HG02642 (cell line): ENCODE data around the gene MYLK4.

Experiments used
- ATAC-seq: cut with Tn5 transposase; IDR thresholded peaks from one replicate; pipeline ENCODE4 v1.9.1; 2021; ENCODE audit warnings: mild to moderate bottlenecking; ENCODE audit not compliant: unreplicated experiment, poor library complexity

MYLK4 gene

DNA sequence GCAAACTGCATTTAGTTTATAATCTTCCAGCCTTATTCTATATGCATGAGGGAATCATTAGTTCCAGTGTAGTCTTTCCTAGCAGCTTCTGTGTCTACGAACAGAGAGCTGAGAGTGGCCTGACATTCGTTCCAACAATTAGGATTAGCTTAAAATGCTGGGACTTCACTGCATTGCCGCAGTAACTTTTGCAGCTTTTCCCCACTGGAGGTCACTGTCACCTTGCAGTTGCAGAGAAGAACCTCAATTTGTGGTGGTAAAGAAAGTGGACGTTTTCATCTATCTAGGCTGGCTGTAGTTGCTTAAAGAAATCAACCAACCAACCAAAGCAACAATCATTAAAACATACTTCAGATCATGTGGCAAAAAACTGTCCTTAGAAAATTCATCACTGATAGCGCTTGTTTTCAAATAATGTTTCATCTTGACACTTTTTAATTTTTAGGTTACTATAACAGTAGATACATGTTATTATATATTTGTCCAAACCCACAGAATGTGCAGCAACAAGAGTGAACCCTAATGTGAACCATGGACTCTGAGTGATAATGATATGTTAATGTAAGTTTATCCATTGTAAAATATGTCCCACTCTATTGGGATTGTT lies 12.2 kb downstream of the MYLK4 start:
- no peak for ATAC-seq

DNA sequence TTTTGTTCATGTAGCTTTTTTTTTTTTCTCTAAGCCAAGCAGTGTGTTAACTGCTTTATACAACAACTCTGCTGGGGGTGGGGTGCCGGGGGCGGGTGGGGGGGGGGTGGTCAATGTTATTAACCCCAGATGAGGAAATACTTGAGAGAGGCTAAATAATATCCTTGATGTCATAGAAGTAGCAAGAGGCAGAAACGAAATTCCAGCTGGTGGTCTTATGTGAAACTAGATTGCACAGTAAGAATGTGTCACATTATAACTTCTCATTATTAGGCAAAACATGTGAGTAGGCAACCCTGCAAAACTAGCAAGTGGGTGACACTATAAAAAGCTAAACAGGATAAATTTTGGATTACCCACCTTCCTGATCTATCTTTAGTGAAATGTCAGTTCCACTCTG lies 12.8 kb downstream of the MYLK4 start:
- no peak for ATAC-seq

DNA sequence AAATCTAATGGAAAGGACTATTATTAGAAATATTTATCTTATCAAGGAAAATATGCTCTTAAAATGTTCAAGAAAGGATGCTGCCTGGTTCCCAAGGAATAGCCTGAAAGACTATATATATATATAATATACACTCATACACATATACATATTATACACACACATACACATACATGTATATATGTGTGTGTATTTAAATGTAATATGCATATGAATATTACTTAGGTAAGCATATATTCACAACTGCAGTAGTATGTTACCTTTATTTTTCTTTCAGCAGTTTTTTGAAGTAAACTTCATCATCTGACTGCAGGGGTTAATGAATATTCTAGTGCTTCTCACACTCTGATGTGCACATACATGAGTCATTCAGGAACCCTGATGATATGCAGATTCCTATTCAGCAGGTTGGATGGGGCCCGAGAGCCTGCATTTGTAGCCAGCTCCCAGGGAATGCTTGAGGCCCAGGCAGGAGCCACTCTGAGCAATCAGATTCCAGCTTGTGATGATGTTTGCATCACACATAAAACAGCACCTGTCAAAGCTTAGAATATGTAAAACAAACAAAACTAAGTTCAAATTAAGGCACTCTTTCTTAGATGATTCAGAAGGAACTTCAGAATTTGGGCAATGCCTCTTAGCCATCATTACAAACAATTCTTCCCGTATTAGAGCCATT lies 16.1 kb downstream of the MYLK4 start:
- ATAC-seq: no peak

DNA sequence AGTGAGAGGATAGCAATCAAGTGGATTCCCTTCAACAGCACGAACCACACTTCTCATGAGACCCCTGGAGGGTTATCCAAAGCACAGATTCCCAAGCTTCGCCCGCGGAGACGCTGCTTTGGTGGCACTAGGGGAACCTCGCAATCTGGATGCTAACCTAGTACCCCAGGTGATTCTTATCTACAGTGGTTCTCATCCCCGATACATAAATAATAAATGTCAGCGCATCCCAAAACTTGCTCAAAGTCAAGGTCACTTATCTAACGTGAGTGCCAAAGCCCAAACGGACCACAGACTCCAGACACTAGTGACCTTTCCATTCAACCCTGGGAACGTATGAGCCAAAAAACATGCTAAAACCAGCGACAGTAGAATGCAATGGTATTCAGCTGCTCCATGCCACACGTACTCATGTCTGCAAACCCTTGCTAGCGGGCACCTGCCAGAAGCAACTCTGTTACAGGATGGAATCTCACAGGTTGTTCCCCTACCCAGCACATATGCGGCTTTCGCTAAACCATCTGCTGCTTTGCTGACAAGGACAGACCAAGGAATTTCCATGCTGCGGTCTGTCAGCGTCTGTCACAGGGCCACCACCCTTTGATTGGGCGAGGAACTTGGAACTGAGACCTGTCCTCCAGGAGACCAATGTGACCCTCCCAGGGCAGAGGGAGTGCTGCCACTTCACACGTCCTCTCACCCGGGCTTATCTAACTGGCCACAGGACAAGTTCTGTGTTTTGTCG lies 16.8 kb downstream of the MYLK4 start:
- no peak for ATAC-seq

DNA sequence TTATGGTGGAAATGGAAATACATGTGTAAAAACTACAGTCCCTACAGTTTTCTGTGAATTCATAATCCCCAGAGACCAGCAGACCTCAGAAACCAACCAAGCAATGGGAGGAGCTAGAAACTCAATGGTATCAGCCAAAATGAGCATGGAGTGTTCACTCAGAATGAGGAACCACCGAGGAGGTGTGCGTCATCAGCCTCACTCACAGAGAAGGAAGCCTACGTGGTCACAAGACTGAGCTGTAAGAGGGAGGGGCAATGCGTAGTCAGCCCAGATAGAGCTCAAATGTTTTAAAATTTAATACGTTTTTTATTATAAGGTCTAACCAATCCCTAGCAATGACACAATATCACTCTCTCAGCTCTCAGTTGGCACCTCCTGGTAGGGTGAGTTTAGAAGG lies 17.4 kb downstream of the MYLK4 start:
- ATAC-seq: peak; percentile 64

DNA sequence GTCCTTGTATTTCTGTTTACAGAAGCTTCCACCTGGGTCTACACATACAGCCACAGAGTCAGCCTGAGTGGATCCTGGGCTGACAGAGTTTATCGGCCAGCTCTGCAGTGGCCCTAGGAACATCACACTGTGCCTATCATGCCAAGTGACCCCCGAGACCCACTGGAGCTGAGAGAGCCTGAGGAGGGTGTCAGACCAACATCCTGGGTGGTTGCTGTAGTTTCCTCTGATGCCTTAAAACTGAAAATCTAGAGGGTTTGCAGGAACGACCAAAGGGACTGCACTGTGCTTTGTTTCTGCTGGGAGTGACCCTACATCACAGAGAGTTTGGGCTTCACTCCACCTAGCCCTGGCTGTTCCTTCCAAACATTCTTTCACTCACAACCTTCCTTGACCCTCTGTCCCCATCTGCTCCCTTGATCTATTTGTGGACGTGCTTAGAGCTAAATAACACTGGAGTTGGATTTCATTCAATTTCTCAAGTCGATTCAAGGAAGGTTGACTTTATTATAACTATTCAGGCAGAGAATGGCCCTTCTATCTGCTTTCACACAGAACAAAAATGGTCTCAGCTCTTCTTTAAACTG lies 18.1 kb downstream of the MYLK4 start:
- no peak for ATAC-seq

DNA sequence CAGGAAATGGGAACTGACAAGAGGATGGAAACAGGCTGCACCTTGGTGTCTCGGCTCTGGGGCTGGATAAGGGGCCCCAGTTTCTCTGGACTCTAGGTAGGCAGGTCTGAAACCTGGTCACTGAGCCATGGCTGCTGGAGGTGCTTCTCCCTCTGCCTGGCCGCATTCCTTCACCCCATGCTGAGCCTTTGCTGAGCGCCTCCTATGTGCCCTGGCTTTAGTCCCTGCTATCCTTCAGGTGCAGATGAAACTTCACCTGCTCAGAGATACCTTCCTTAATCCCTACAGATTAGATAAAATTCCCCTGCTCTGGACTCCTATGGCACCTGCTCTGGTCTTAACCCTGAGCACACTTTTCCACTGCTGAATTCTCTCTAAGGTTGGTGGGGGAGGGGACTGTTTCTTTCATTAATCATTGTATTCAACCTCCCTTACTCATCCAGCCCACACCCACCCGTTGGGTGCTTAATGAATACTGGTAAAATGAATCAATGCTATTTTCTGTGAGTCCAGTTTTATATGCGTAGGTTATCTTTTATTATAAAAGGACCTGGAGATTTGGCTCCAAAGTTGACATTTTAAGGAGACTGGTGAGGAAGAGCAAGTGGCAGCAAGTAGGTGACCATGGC lies 19.3 kb downstream of the MYLK4 start:
- ATAC-seq: no peak

DNA sequence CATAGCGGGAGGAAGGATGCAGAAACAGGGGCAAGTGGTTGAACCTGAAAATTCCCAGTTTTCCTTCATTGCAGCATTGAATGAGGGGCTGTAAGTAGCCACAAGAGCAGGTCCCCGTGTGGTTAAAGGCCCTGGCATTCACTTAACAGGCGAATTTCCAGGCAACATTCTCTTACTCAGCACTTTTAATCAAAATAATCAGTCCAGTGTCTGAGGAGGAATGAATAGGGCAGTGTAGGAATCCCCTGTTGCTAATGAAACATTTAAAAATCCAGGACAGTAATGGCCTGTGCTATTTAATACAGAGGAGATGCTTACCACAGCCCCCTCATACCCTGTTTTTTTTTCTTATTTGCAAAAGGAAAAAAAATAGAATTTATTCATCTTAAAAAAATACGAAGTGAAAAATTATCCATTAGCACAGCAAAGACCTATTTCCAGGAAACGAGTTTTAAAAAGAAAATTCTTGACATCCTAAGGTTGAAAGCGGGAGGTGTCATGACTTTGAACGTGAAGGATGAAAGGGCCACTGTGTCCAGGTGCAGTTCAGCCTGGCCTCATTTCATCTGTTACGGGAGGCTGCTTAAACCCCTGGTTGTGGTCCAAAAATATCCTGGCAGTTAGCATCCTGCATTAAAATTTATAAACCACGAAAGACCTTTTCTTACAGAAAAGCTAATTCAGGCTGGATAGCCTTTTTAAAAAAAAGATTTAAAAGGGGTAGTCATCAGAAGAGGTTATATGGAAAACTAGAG lies 20.2 kb downstream of the MYLK4 start:
- no peak for ATAC-seq

DNA sequence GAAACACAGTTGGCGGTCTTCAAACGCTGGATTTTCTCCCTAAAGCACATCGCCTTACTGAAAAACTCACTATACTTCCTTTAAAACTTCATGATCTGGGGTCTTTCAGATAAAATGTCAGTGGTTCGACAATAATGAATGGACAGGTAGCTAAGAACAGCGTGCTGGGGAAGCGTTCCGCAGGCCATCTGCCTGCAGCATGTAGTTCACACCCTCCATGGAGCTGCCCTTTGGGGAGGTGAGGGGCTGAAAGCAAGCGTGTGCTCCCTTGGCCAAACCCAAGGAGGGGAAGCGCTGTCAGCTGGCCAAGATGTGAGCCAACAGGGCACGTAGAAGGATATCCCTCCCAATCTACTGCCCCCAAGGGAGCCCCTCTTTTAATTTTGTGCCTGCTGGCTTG lies 20.8 kb downstream of the MYLK4 start:
- no peak for ATAC-seq

DNA sequence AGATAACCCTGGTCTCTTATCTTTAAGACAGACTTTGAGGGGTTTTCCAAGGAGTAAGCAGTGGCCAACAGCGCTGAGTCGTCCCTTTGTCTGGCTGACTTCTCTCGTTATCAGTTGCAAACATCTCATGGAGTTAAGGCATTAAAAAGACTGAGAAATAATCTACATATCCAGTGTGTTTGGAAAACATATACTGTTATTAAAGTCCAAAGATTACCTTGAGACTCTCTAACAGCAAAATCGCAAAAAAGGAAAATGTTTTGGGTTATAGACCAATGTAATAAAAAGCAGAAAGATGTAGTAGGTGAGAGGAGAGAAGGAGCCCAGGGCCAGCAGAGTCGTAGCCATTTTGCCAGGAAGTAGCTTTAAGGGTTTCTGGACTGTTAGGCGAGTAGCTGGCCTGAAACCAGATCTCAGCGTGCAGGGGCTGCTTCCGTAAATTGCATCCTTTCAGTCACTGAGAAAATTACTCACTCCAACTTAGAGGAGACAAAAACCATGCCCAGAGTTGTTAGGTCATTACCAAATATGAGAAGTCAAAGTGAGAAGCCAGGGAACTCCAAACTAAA lies 24.6 kb downstream of the MYLK4 start:
- ATAC-seq: no peak

DNA sequence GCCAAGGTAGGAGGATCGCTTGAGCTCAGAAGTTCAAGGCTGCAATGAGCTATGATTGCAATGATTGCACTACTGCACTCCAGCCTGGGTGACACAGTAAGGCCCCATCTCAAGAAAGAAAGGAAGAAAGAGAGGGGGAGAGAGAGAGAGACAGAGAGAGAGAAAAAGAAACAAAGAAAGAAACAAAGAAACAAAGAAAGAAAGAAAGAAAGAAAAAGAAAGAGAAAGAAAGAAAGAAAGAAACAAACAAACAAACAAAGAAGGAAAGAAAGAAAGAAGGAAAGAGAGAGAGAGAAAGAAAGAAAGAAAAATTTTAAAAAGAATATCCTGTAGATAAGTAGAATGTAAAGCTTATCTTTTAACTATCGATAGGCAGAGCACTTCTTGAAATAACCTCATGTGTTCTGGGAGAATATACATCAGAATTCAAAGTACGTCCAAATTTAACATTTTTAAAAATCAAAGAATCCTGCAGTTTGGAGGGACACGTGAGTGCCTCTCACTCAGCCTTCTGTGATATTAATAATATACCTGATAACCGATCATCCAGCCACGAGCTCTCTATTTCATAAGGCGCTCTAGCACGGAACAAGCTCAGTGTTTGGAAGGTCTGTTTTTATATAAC lies 25.2 kb downstream of the MYLK4 start:
- ATAC-seq: no peak

DNA sequence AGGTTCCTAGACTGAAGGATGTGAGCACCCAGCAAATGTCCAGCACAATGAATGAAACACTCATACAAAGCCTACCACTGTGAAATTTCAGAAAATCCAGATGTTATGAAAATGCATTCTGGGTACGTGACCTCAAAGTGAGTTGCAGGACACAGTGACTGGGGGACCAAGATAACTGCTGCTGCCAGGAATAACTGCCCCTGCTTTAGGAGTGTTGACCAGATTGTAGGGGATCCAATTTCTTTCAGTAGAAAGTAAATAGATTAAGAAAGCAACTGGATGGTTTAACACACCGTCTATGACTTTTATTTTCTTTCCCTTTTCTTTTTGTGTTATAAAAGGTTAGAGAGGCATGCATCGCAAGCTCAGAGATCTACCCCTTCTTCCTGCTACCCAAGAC lies 29.5 kb downstream of the MYLK4 start:
- no peak for ATAC-seq

DNA sequence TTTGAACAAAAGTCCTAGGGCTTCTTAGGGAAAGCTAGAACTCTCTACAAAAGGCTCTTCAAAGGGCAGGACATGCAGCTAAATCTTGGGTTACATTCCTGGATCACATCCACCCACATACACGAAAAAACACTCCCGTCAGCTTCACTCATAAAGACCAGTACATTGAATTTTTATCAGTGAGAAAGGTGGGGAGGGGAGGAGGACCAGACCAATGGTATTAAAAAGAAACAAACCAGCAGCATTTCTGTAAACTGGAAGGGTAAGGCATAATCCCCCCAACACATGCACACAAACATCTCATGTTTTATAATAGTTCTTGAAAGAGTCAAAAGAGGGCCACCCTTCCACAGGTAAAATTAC lies 31.6 kb downstream of the MYLK4 start:
- no peak for ATAC-seq

DNA sequence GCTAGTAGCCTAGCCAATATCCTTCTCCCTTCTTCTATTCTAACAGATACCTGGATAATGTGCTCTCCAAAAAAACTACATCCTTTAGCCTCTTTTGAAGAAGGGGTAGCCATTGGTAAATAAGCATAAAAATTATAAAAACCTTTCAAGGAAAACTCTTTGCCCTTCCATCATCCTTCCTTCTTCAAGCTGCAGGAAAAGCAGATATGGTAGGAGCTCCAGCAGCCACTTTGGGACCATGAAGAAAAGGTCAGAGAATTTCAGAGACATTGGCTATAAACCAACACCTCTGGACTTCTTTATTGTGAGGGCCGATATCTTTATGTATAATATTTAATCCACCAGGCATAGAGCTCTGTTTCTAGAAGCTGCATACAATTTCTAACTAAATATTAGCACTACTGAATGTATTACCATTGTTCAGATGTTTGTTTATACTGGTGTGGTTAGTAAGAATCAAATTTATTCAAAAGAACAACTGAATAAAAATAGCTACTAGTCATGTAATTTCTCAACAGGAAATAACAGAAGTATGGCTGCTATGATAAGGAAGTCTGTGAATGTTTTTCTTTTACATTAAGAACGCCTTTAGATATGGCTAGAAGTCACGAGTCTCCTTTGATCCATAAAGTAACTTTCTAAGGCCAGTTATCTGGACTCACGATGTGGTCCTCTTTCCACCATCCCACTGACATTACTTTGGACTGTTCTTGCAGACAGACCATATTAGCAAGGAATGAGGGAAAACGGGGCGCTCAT lies 32.2 kb downstream of the MYLK4 start:
- ATAC-seq: no peak

DNA sequence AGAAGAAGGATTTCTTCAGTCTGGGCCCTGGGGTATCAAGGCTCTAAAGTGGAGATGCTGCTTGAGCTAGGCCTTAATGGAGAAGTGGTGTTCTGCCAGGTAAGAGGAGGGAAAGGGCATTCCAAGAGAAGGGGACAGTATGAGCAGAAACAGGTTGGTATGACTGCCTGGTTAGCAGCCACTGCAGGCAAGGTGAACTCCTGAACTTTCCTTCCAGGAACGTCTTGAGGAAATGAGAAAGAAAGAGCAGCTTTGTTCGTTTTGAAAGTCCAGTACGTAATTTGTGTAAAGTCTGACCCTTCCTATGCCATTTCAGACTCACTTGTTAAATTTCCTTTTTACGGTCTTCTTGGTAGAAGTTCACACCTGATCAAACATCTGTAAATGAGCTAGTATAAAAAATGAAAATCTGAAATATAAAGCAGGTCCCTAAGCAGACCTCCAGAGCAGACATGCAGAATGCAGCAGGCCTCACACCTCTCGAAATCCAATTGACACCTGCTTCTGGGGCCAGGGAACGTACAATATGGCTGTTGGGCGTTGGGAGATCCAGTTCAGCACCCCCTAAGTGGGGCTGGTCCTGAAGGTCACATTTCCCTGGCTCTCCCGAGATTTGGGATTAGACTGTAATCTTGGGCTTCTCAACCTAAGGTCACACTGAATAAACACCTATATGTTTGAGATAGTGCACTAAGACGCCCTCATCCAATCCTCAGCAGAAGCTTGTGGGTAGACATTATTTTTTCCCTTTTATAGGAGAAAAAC lies 33.6 kb downstream of the MYLK4 start:
- ATAC-seq: no peak

DNA sequence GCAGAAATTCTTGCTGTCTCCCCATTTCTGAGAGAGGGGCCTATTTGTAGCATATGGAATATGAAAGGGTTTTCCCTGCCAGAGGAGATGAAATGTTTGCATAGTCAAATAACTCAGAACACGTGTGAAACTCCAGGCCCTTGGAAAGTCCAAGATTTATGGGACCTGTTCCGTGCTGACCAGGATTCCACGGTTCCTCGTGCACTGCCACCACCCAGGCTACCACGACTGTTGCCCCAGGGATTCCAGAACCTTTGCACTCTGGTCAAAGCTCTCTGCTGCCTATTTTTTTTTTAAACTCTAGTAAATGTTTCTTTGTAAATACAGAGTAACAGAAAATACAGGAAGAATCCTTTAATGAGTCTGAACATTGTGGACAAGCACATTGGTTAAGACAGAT lies 35.0 kb downstream of the MYLK4 start:
- ATAC-seq: no peak

DNA sequence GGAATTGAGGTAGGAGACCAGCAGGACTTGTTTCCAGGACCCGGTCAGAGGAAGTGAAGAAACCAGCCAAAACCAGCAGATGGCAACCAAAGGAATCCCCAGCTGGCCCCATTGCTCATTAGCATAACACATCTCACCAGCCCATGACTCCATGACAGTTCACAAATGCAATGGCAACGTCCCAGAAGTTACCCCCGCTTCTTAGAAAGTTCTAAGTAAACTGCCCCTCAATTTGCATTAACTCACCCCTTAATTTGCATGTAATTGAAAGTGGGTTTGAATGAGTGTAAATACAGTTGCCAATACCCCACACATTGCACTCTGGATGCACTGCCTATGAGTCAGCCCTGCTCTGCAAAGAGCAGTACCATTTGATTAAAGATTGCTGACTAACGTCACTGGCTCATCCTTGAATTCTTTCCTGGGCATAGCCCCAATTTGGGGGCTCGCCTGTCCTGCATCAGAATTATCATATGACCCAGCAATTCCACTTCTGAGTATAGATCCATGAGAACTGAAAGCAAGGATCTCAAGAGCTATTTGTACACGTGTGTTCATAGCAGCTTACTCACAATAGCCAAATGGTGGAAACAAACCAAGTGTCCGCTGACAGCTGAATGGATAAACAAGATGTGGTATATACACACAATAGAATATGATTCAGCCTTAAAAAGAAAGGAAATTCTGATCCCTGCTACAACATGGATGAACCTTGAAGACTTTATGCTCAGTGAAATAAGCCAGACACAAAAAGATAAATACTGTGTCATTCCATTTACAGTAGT lies 36.4 kb downstream of the MYLK4 start:
- no peak for ATAC-seq
